IMR-90 (cell line): ENCODE measurements around the gene LYZL1. TPM values are rescaled to one million over a fixed set of nuclear protein-coding genes. Genes with fewer than 3 reads are reported as not detected.

Experiments
- ATAC-seq: fragments of 200-7000 bp; cut with Tn5 transposase; 2 replicates; pipeline ENCODE4 v1.9.1; 2020; ENCODE audit warnings: low read depth, mild to moderate bottlenecking, moderate library complexity
- BruUV-seq: library from RNA; stranded (reverse); fragments of 400-500 nt; replicated peaks from 2 replicates; lab custom pipeline; 2021; lab: Mats Ljungman, UMichigan
- CTCF ChIA-PET: fragments of 300-600 bp; formaldehyde crosslinking; extraction: SDS; loops from one replicate; lab custom pipeline; 2021; ENCODE audit warnings: antibody characterized with exemption; lab: Yijun Ruan, JAX
- POLR2A ChIA-PET: fragments of 300-600 bp; sonication (Branson Sonifier 250); formaldehyde crosslinking; loops from one replicate; lab custom pipeline; 2022; ENCODE audit warnings: antibody characterized with exemption; ENCODE audit not compliant: unreplicated experiment; lab: Charles Lee
- DNase-seq: peaks from one replicate; pipeline ENCODE4 v3.0.0; 2013
- H2AFZ ChIP-seq: replicated peaks from 2 replicates; pipeline ENCODE3; 2013; ENCODE audit warnings: low read length, mild to moderate bottlenecking; ENCODE audit not compliant: poor library complexity
- H2AK5ac ChIP-seq: 2 replicates; pipeline ENCODE4 v1.6.1; 2013; ENCODE audit warnings: low read depth, low read length, inconsistent platforms
- H2AK9ac ChIP-seq: replicated peaks from 2 replicates; pipeline ENCODE3; 2013; ENCODE audit warnings: mild to moderate bottlenecking, low read depth, low read length, moderate library complexity; ENCODE audit not compliant: poor library complexity
- H2BK120ac ChIP-seq: 2 replicates; pipeline ENCODE4 v1.6.1; 2013; ENCODE audit warnings: low read depth, low read length, inconsistent platforms
- H2BK15ac ChIP-seq: 3 replicates; pipeline ENCODE4 v1.6.1; 2013; ENCODE audit warnings: low read depth, low read length, inconsistent platforms
- H2BK20ac ChIP-seq: 2 replicates; pipeline ENCODE4 v1.6.1; 2013; ENCODE audit warnings: low read depth, mild to moderate bottlenecking, inconsistent platforms, low read length, moderate library complexity
- H2BK5ac ChIP-seq: 2 replicates; pipeline ENCODE4 v1.6.1; 2013; ENCODE audit warnings: mild to moderate bottlenecking, low read depth, low read length, inconsistent platforms; ENCODE audit not compliant: poor library complexity, severe bottlenecking
- H3K14ac ChIP-seq: replicated peaks from 2 replicates; pipeline ENCODE4 v1.6.1; 2013; ENCODE audit warnings: low read depth, low read length, inconsistent platforms
- H3K18ac ChIP-seq: 2 replicates; pipeline ENCODE4 v1.6.1; 2013; ENCODE audit warnings: low read depth, low read length, control low read depth
- H3K23ac ChIP-seq: 2 replicates; pipeline ENCODE4 v1.6.1; 2013; ENCODE audit warnings: low read depth, low read length, inconsistent platforms
- H3K27ac ChIP-seq: 2 replicates; pipeline ENCODE4 v1.5.1; 2013; ENCODE audit warnings: mild to moderate bottlenecking, control low read depth, low read length; ENCODE audit not compliant: insufficient read depth
- H3K27me3 ChIP-seq: 2 replicates; pipeline ENCODE4 v1.6.1; 2013; ENCODE audit warnings: low read length; ENCODE audit not compliant: control insufficient read depth, insufficient read depth
- H3K36me3 ChIP-seq: 2 replicates; pipeline ENCODE4 v1.6.1; 2013; ENCODE audit warnings: low read length, mixed read lengths; ENCODE audit not compliant: control insufficient read depth, insufficient read depth
- H3K4ac ChIP-seq: 2 replicates; pipeline ENCODE4 v1.6.1; 2013; ENCODE audit warnings: low read depth, low read length, inconsistent platforms
- H3K4me1 ChIP-seq: 2 replicates; pipeline ENCODE4 v1.6.1; 2013; ENCODE audit warnings: low read length, mixed read lengths; ENCODE audit not compliant: control insufficient read depth, insufficient read depth
- H3K4me2 ChIP-seq: 2 replicates; pipeline ENCODE4 v1.6.1; 2013; ENCODE audit warnings: low read depth, mild to moderate bottlenecking, control low read depth, low read length, moderate library complexity
- H3K4me3 ChIP-seq: 2 replicates; pipeline ENCODE4 v1.5.1; 2013; ENCODE audit warnings: low read depth, mild to moderate bottlenecking, control low read depth, low read length, moderate library complexity; ENCODE audit not compliant: insufficient read depth
- H3K56ac ChIP-seq: 2 replicates; pipeline ENCODE4 v1.6.1; 2013; ENCODE audit warnings: low read length, inconsistent platforms; ENCODE audit not compliant: insufficient read depth; ENCODE audit errors: extremely low read depth
- H3K79me1 ChIP-seq, 2 experiments: 2 replicates each; pipeline ENCODE4 v1.6.1; 2013; ENCODE audit warnings: low read length in 2 of 2, inconsistent platforms in 1 of 2, low read depth in 1 of 2
- H3K9ac ChIP-seq: 2 replicates; pipeline ENCODE4 v1.6.1; 2013; ENCODE audit warnings: low read depth, low read length, control low read depth
- H3K9me1 ChIP-seq: 2 replicates; pipeline ENCODE4 v1.6.1; 2013; ENCODE audit warnings: low read length, inconsistent platforms; ENCODE audit not compliant: insufficient read depth
- H3K9me3 ChIP-seq: 2 replicates; pipeline ENCODE4 v1.6.1; 2013; ENCODE audit warnings: low read length; ENCODE audit not compliant: control insufficient read depth, insufficient read depth
- H4K20me1 ChIP-seq: 2 replicates; pipeline ENCODE4 v1.6.1; 2013; ENCODE audit warnings: low read length, inconsistent platforms; ENCODE audit not compliant: insufficient read depth
- H4K5ac ChIP-seq: 2 replicates; pipeline ENCODE4 v1.6.1; 2013; ENCODE audit warnings: mild to moderate bottlenecking, low read depth, low read length, control low read depth
- H4K8ac ChIP-seq, 2 experiments: 2 replicates each; pipeline ENCODE4 v1.6.1; 2013; ENCODE audit warnings: low read depth in 2 of 2, low read length in 2 of 2, control low read depth in 1 of 2, inconsistent platforms in 1 of 2
- H4K91ac ChIP-seq: 2 replicates; pipeline ENCODE4 v1.6.1; 2013; ENCODE audit warnings: low read depth, low read length, inconsistent platforms; ENCODE audit not compliant: insufficient read depth
- BHLHE40 ChIP-seq: fragments of 150-350 bp; IDR thresholded peaks from 2 replicates; pipeline ENCODE4 v1.6.1; 2016; ENCODE audit warnings: mild to moderate bottlenecking, low read depth, low read length
- CEBPB ChIP-seq: IDR thresholded peaks from 2 replicates; pipeline ENCODE4 v1.6.1; 2012; ENCODE audit warnings: low read depth, low read length, improper control_type of control experiment
- CHD1 ChIP-seq: IDR thresholded peaks from 2 replicates; pipeline ENCODE4 v1.6.1; 2012; ENCODE audit warnings: low read depth, low read length, improper control_type of control experiment
- CTCF ChIP-seq: conservative IDR thresholded peaks from 2 replicates; pipeline ENCODE4 v1.5.1; 2012; ENCODE audit warnings: mild to moderate bottlenecking, low read depth, low read length, improper control_type of control experiment
- ELK1 ChIP-seq: fragments of 150-350 bp; IDR thresholded peaks from 2 replicates; pipeline ENCODE4 v1.6.1; 2016; ENCODE audit warnings: low read depth, mild to moderate bottlenecking, low read length, moderate library complexity, borderline replicate concordance
- FOS ChIP-seq: fragments of 150-350 bp; IDR thresholded peaks from 2 replicates; pipeline ENCODE4 v1.6.1; 2016; ENCODE audit warnings: low read depth, low read length
- MAFK ChIP-seq: IDR thresholded peaks from 2 replicates; pipeline ENCODE4 v1.6.1; 2012; ENCODE audit warnings: low read depth, low read length, improper control_type of control experiment
- MAZ ChIP-seq: IDR thresholded peaks from 2 replicates; pipeline ENCODE4 v1.6.1; 2012; ENCODE audit warnings: low read depth, mild to moderate bottlenecking, low read length, improper control_type of control experiment, moderate library complexity, borderline replicate concordance
- MXI1 ChIP-seq: IDR thresholded peaks from 2 replicates; pipeline ENCODE4 v1.6.1; 2012; ENCODE audit warnings: low read depth, mild to moderate bottlenecking, low read length, moderate library complexity, borderline replicate concordance
- NFE2L2 ChIP-seq: fragments of 150-350 bp; IDR thresholded peaks from 2 replicates; pipeline ENCODE4 v1.6.1; 2016; ENCODE audit warnings: low read depth, mild to moderate bottlenecking, low read length
- POLR2A ChIP-seq: IDR thresholded peaks from 2 replicates; pipeline ENCODE4 v1.6.1; 2012; ENCODE audit warnings: mild to moderate bottlenecking, low read depth, low read length
- RAD21 ChIP-seq: IDR thresholded peaks from 2 replicates; pipeline ENCODE4 v1.6.1; 2012; ENCODE audit warnings: low read length, improper control_type of control experiment
- RCOR1 ChIP-seq: IDR thresholded peaks from 2 replicates; pipeline ENCODE4 v1.6.1; 2012; ENCODE audit warnings: mild to moderate bottlenecking, low read length, improper control_type of control experiment; ENCODE audit not compliant: insufficient replicate concordance
- RFX5 ChIP-seq: IDR thresholded peaks from 2 replicates; pipeline ENCODE4 v1.8.0; 2012; ENCODE audit warnings: low read depth, mild to moderate bottlenecking, low read length, moderate library complexity
- SMC3 ChIP-seq: fragments of 150-350 bp; IDR thresholded peaks from 2 replicates; pipeline ENCODE4 v1.6.1; 2016; ENCODE audit warnings: low read depth, mild to moderate bottlenecking, antibody characterized with exemption, low read length, moderate library complexity
- USF2 ChIP-seq: fragments of 150-350 bp; IDR thresholded peaks from 2 replicates; pipeline ENCODE4 v1.6.1; 2017; ENCODE audit warnings: mild to moderate bottlenecking, antibody characterized with exemption, low read length, low read depth
- WGBS, 2 experiments: methylation state at CpG; one replicate each; pipeline versions ENCODE4 v1.1.5 to v1.1.7; 2013; ENCODE audit warnings: missing lambda C conversion rate in 2 of 2; ENCODE audit not compliant: insufficient read length in 1 of 2; ENCODE audit errors: extremely low coverage in 2 of 2; 5-methylcytosine and 5-hydroxymethylcytosine counted together
- dilution Hi-C: fragments of 300-500 bp; cut with HindIII; formaldehyde crosslinking; loops from one replicate; pipeline ENCODE4 v1.14.3; 2018; ENCODE audit warnings: low sequenced_read_pairs; ENCODE audit not compliant: unreplicated experiment
- in situ Hi-C: fragments of 300-500 bp; cut with MboI; formaldehyde crosslinking; loops from 3 replicates; pipeline ENCODE4 v1.14.3; 2019; ENCODE audit warnings: low sequenced_read_pairs, inconsistent platforms, mixed read lengths
- intact Hi-C: fragments of 100-400 bp; cut with micrococcal nuclease; formaldehyde crosslinking; loops from 2 replicates; pipeline ENCODE4 v1.10.0; 2022
- polyA plus RNA-seq, 3 experiments: library from polyadenylated mRNA; depleted of rRNA; stranded (reverse); fragments of >200 nt; gene quantifications; 2 replicates each; pipeline ENCODE4 v1.2.3, GENCODE V29; 2012; ENCODE audit warnings: low replicate concordance in 1 of 3
- total RNA-seq: library from RNA; depleted of rRNA; stranded (reverse); fragments of >200 nt; gene quantifications from 2 replicates; pipeline ENCODE4 v1.2.3, GENCODE V29; 2012

Gene LYZL1
- total and polyA plus RNA-seq, 2 of the 4 experiments (the other 2 are of a cell fraction): not detected

- intact Hi-C loops (loop anchor here (5.0 kb wide), 1 partner anchor 582 kb away; the partner anchor contains the start of gene BAMBI), in situ Hi-C loops (no loop called here), dilution Hi-C loops (no loop called here)
- H3K27ac ChIP-seq: no peak overlapping the region
- H3K4me2 ChIP-seq: no peak overlapping the region
- no peak overlapping the region for H3K4me3 ChIP-seq
- no peak overlapping the region for H4K8ac ChIP-seq
- no peak overlapping the region for H2BK120ac ChIP-seq
- no peak overlapping the region for H2BK15ac ChIP-seq
- no peak overlapping the region for H2AK9ac ChIP-seq
- peaks cover 39% of the 10 kb centered on the region for H3K27me3 ChIP-seq
- H3K18ac ChIP-seq: no peak overlapping the region
- H2AK5ac ChIP-seq: no peak overlapping the region
- no peak overlapping the region for H2AFZ ChIP-seq
- DNase-seq: no peak
- H3K9me3 ChIP-seq: peaks cover 2% of the 10 kb centered on the region; the same call in 1 of the 2 replicates
- H3K9me1 ChIP-seq: no peaks in the 10 kb centered on the region
- H3K4me1 ChIP-seq: peaks cover 11% of the 10 kb centered on the region
- H2BK20ac ChIP-seq: no peak overlapping the region
- no peak overlapping the region for H3K4ac ChIP-seq
- no peaks in the 10 kb centered on the region for H3K36me3 ChIP-seq
- BruUV-seq: no TSS peak
- no peak overlapping the region for H3K9ac ChIP-seq
- H4K91ac ChIP-seq: no peak overlapping the region
- CTCF ChIA-PET: no interaction called here
- TF ChIP-seq FOS: no peak
- no peak for TF ChIP-seq RFX5
- no peak for TF ChIP-seq POLR2A
- TF ChIP-seq SMC3: no peak
- no peak for TF ChIP-seq MXI1
- no peak for TF ChIP-seq RAD21
- TF ChIP-seq CTCF: no peak
- TF ChIP-seq NFE2L2: no peak
- no peak for TF ChIP-seq ELK1
- TF ChIP-seq MAZ: no peak
- no peak for TF ChIP-seq MAFK
- no peak for TF ChIP-seq CHD1
- TF ChIP-seq BHLHE40: no peak
- no peak for TF ChIP-seq RCOR1
- TF ChIP-seq CEBPB: no peak
- no peak for TF ChIP-seq USF2
- no peak overlapping the region for H3K14ac ChIP-seq
- ATAC-seq: no peak
- H4K5ac ChIP-seq: no peak overlapping the region
- no peak overlapping the region for H3K56ac ChIP-seq
- POLR2A ChIA-PET: no interaction called here
- H2BK5ac ChIP-seq: no peak overlapping the region
- H3K23ac ChIP-seq: no peak overlapping the region
- no peaks in the 10 kb centered on the region for H4K20me1 ChIP-seq
- H3K79me1 ChIP-seq: no peaks in the 10 kb centered on the region
- WGBS, 2 experiments: no CpG with 5 or more reads among the region's 2 CpGs
Measured at GRCh38 chr10:29259498-29259897, 29.4 kb upstream of the LYZL1 start.
